GM21447 (cell line): Measurements from ENCODE around the gene BACH2.
"Not testable (repeated sequence)": the region's sequence is repeated elsewhere in the genome, so short reads cannot be mapped to it uniquely, and the experiment has no call there.

Source experiments
- ATAC-seq: cut with Tn5 transposase; IDR thresholded peaks from one replicate; pipeline ENCODE4 v1.9.1; 2021; ENCODE audit not compliant: unreplicated experiment

Gene BACH2

DNA sequence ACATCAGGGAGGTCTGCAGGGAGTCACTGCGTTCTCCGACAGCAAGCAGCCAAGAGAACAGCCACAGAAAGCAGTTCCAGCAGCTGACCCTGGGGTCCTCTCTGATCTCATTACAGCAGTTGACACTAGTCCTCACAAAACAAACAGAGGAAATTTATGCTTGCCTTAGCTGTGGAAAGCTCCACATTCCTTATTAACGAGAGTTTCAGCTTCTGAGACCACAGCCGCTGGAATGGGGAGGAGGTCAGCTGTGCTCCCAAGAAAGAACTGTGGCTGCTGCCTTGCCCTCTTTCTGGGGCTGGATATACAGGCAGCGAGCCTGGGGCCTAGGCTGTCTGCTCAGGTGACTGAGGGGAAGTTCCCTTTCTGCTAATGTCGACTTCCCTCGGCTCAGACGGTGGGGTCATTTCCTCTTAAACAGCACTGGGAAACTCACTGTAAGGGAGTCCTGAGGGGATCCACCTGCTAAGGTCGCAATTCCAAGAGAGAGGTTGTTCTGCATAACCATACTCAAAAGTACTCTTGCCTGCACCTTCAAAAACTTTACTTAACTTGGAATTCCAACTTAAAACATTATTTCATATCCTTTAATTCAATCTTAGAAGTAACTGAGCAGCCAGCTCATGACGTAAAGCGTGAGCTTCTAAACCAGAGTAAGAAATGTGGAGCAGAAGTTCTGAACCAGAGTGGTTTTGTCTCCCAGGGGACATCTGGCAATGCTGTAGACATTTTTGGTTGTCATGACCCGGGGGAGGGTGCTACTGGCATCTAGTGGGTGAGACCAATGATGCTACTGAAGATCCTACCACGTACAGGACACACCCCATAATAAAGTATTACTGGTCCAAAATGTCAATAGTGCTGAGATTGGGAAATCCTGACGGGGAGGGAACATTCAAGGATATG, 80.3 kb downstream of the BACH2 start:
- peak; percentile 71 for ATAC-seq

DNA sequence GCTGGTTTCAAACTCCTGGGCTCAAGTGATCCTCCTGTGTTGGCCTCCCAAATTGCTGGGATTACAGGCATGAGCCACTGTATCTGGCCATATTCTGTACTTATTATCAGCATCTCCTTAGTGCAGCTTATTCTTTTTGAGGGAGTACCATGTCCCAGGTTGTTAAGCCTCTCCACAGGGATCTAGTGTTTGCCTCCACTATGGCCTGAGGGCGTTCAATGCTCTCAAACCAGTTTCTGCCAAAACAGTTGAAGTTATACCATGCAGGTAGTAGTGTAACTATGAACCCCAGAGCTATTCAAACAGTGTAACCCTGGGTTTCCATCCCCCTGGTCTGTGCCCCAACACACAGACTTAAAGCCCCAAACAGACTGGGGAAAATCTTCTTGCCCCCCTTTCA, 81.7 kb downstream of the BACH2 start:
- ATAC-seq = no peak

DNA sequence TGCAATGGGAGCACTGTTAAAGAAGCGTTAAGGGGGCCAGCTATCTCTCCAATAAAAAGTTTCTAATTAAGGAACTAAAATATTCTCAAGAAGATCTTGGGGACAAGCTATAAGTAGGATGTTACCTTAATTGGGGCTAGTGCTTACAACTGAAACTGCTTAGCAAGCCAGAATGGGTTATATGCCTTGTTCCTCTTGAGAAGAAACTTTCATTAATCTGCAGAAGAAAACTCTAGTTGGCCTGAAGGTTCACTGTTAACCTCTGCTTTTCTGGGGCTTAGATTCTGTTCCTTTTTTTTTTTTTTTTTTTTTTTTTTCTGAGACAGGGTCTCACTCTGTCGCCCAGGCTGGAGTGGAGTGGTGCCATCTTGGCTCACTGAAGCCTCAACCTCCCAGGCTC, 82.2 kb downstream of the BACH2 start:
- ATAC-seq = no peak

DNA sequence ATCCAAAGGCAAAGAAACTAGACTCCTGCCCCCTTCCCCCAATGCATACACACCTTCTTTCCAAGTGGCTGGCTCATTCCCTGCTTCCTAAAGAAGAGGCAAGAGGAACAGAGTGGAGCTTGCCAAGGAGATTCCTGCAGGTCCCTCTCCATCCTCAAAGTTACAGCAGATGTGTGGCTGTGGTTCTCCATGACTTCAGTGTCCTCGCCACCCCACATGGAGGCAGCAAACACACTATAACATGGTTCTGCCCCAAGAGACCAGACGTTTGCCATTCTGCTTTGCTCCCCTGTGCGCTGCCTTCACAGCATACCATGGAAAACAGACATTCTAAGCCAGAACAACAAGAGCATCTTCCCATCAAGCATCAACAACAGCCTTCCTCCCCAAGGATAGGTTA, 84.4 kb downstream of the BACH2 start:
- ATAC-seq = no peak

DNA sequence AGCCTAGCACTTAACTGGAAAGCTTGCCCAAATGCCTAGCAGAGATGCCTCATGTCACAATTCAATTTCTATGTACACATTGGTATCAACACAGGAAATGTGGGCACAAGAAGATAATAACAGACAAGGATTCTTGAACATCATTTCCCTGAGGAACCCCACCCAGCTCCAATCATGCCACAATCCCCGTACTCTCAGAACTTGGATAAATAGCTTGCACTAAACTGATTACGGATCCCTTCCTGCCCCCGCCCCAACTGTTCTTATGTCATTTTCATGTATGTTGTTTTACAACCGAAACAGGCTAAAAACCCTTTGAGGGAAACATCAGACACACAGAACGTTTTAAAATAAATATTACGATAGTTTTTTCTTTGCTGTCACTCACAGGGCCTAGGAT, 87.1 kb downstream of the BACH2 start:
- no peak for ATAC-seq

DNA sequence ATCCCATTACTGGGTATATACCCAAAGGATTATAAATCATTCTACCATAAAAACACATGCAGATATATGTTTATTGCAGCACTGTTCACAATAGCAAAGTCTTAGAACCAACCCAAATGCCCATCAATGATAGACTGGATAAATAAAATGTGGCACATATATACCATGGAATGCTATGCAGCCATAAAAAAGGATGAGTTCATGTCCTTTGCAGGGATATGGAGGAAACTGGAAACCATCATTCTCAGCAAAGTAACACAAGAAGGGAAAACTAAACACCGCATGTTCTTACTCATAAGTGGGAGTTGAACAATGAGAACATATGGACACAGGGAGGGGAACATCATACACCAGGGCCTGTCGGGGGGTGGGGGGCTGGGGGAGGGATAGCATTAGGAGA, 88.0 kb downstream of the BACH2 start:
- ATAC-seq = not testable (repeated sequence)

DNA sequence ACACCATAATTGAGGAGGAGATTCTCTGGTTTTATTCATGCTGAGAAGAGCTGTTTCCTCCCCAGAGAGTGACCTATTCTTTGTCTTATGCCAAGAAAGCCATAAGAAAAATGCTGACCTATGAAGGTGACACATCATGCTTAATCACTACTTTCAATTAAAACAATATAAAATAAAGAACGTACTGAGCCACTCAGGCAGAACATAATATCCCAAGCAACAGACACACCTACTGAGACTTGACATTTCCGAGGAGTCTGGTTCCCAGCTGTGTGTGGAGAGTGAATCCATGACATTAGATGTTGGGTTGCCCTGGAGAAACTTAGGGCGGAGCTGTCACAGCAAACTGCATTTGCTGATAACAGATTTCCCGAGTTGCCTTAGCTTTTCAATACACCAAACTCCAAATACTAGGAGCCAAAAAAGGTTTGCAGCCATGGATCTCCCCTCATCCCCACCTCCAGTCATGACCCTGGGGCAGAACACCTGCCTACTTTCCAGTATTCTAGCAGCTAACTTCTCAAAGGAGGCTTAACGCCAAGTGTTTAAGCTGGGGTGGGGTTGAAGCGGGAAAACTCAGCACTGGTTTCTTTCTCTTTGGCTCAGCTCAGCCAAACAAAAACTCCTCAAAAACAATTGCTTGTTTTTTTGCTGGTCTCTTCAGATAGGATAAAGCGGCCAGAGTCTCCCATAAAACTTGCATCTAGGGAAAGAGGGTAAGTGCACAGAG, 92.2 kb downstream of the BACH2 start:
- ATAC-seq = no peak

DNA sequence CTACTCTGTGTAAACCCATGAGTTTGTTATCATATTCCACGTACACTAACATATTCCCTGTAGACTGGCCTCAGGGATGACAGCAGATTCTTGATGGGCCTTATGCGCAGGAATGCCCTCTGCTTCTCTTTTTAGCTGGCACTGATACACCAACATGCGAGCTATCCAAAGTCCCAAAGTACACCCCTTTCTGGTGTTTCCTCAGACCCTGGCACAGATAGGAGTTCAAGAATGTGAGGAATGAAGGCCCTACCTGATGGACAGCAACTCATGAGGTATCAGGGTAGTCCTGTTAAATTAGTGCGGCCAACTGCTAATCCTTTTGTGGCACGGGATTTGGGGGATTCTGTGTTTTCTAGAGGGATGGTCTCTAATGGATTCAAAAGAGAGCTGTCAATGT, 93.0 kb downstream of the BACH2 start:
- no peak for ATAC-seq

DNA sequence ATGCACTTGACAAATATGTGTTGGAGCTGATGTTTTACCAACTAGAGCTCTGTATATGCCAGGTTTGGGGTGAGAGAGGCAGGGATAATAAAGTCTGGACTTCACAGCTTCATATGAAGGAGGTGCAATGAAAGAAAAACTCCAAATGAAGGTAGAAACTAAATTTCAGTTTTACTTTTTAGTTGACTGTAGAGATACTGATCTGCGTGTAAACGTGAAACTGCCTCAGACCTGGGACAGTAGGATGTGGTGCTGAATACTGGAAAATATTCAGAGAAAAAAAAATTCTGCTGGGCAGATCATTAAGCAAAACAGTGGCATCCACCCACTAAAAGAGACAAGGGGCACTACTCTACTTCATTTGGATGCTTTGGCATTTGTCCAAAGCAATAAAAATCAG, 94.5 kb downstream of the BACH2 start:
- no peak for ATAC-seq

DNA sequence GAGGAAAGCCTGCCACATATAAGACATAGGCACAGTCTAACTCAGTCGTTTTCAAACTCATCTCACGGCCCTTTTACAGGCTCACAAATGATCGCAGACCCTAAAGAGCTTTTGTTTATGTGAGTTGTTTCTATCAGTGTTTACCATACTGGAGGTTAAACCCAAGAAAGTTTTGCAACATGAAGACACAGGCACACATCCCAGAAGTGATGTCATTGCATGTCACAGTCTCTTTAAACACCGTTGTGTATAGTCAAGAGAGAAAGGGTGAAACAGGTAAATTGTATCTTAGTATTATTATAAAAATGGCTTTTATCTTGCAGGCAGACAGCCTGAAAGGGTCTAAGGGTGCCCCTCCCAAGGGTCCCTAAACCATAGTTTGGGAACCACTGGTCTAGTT, 96.7 kb downstream of the BACH2 start:
- no peak for ATAC-seq

DNA sequence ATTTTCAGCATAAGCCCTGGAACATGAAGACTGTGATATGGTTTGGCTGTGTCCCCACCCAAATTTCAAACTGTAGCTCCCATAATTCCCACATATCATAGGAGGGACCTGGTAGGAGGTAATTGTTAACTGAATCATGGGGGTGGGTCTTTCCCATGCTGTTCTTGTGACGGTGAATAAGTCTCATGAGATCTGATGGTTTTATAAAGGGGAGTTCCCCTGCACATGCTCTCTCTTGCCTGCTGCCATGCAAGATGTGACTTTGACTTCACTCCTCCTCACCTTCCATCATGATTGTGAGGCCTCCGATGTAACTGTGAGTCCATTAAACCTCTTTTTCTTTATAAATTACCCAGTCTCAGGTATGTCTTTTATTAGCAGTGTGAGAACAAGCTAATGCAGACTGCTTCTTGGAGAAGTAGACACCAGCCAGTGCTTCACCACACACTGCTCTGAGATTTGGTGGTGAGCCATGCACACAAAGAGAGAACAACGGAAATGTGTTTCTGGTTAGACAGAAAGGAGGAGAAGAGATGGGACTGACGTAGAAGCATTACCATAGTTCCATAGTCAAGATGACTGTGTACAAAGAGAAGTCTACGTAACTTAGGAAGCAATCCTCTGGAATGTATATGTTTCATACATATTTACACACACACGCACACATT, 97.8 kb downstream of the BACH2 start:
- no peak for ATAC-seq

DNA sequence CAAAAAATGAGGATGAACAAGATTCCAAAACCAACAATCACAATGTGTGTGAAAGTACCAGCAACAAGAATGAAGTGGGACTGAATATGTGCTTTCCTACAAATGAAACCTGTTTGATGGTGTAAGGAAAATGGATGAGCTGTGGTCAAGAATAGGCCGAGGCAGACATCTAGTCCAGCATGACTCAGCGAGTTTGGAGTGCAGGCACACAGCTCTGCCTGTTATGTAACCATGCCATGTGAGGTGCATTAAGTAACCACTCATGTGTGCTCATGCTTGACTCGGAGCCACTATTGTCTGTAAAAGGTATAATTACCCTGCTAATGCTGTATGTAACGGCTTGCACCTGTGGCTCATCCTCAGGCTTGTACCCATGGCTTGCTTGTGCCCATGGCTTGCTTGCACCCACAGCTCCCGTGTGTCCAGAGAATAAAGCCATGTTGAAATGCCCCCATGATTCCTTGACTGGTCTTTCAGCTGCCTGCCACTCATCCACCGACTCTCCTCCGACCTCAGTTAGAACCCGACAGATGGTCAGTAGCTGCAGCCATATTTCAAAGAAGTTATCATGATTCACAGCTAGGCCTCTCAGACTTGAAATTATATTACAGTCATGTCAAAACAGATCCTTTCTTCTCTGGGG, 98.7 kb downstream of the BACH2 start:
- ATAC-seq = no peak

DNA sequence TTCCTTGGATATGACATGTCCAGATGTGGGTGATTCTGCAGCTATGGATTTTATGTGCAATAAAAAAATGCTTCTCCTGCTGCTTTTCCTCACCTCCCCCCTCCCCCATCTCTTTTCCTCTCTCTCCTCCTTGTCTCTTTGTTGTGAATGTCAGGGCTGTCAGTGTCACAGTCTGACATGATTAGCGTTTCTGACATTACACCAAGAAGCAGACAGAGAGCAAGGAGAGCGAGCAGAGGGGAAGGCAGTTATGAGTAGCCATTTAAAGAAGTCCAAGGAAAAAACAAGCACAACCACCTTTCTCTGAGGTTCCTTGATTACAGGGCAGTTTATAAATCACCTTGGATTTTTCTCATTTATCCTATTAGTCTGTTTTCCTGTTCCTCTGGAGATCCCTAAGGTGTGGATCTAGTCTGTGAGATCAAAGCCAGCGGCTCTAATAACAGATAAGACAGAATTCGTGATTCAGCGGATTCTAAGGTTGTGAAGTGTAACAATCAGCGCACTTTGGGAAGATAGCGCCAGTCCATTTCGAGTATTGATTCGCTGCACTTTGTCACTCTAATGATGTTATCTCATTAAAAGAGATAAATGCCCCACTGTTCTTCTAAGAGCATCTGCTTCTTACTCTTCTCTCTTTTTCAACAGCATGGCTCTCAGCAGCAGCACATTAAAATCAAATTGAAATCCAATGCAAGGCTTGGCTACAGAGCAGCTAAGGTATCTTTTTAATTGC, 101.4 kb downstream of the BACH2 start:
- ATAC-seq = no peak

DNA sequence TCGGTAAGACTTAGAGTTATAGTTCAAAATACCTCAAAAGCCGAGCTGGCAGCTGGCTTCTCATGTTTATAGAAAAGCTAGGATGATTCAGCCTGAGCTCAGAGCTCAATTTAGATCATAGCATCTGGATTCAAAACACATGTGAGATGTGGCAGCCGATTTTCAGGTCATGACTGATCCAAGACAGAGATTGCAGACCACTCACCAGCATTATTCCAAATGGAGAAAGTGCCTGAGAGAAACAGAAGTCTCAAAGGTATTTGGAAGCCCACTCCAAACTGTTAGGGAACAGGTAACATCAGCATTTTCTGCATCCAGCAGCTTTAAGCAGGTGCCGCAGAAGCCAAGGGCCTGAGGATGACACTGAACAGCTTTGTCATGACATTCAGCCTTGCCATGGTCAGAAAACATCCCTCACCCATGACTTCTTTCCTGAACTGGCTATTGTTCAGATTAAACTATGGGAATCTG, 102.2 kb downstream of the BACH2 start:
- no peak for ATAC-seq

DNA sequence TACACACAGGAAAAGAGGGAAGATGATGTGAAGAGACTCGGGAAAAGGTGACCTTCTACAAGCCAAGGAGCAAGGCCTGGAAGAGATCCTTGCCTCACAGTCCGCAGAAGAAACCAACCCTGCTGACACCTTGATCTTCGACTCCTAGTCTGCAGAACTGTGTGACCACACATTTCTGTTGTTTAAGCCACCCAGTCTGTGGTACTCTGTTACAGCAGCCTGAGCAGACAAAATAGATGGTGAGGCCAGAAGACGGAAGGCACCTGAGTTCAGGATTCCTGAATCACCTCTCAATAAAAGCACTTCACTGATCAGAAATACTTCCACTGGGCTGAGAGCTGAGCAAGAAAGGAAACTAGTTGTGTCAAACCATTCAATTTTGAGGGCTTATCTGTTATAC, 103.3 kb downstream of the BACH2 start:
- ATAC-seq = no peak

DNA sequence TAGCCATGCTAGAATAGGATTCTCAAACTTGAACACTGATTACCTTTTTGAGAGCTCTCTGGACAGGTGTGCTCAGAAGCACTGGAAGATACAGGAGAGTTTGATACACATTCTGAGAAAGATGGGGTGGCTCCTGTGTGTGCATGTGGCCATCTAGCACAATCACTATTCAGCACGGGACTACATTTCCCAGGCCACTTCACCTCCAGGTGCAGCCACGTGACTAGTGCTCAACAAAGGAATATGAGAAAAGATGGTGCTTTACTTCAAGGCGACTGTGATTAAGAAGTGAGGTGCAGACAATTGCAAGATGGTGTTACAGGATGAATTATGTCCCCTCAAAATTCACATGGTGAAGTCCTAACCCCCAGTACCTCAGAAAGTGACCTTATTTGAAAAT, 103.8 kb downstream of the BACH2 start:
- no peak for ATAC-seq

DNA sequence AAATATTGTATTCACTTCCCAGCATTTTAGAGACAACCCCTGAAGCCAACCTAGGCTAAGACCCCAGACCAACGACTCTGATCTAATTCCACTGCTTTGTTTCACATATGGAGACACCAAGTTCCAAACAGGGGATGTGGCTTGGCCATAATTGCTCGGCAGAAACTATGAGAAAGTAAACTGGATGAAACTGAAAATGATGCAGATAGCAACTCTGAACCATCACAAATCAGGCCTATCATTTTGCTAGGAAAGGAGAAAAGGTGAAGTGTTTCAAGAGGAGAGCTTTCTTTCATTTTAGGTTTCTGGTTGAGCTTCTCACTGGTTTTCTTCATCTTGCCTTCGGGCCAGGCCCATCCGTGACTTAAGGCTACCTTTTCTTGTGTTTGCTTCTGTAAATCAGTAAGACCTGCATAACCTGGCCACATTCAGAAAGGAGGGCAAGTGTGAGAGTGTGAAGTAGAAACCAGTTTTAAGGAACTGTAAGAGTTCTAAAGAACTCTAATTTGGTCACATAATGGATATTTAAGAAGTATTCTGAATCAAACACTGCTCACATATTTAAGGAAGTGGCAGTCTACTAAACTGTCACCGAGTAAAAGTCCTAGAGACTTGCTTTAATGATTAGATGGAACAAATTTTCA, 105.8 kb downstream of the BACH2 start:
- ATAC-seq = peak; percentile 57

DNA sequence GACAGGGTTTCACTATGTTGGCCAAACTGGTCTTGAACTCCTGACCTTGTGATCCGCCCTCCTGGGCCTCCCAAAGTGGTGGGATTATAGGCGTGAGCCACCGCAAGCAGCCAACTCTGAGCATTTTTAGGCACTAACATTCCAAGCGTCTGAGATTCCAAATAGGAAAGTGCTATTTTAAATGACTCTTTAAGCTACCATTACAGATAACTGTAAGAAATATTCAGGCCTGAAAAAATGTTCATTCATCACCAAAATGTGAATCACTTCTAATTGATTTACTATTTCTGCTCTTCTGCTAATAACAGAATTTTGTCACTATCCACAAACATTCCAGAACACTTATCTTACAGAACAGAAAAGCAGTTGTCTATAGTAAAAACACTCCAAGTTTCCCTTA, 106.5 kb downstream of the BACH2 start:
- ATAC-seq = no peak

DNA sequence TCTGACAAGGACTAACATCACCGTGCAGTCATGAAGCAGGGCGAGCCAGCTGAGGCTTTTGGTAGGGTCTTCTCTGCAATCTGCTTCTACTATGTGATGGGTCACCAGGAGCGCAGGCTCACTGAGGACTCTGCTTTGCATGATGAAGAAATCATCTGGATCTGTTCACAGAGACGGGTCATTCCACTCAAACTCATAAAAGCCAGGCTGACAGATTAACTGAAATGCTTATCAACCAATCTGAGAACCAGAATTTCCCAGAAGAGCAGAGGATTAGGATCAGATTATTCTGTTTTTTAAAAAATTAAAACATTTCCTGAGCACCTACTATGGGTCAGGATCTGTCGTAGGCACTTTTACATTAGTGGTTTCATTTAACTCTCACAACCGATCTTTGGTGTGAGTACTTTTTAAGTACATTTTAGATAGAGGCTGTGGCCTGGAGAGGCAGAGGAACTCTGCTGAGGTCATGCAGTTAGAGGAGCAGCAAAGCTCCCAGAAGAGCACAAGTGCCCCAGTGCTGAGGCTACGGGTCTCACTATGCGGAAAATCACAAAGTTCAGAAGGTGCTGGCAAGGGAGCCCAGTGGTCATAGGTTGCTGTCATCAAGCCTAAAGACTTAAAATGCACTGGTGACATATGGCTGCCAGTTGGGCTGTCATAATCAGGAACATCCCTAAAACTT, 109.1 kb downstream of the BACH2 start:
- no peak for ATAC-seq
